ENCODE measurements around the gene HES4.

DNA sequence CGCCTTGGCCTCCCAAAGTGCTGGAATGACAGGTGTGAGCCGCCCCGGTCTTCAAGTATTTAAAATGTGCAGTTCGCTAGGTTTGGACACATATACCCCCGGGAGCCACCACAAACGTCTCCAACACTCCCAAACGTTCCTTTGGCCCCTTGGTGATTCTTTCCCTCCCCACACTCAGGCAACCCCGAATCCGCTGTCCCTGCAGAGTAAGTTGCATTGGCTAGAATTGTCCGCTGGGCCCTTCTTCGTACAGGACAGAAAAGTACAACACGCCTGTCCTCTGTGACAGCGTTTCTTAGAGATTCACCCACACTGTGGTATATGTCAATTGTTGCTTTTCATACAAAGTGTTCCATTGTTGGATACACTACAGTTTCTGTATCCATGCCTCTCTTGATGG lies 14.8 kb downstream of the HES4 start:
- TF ChIP-seq, protein P1, sequence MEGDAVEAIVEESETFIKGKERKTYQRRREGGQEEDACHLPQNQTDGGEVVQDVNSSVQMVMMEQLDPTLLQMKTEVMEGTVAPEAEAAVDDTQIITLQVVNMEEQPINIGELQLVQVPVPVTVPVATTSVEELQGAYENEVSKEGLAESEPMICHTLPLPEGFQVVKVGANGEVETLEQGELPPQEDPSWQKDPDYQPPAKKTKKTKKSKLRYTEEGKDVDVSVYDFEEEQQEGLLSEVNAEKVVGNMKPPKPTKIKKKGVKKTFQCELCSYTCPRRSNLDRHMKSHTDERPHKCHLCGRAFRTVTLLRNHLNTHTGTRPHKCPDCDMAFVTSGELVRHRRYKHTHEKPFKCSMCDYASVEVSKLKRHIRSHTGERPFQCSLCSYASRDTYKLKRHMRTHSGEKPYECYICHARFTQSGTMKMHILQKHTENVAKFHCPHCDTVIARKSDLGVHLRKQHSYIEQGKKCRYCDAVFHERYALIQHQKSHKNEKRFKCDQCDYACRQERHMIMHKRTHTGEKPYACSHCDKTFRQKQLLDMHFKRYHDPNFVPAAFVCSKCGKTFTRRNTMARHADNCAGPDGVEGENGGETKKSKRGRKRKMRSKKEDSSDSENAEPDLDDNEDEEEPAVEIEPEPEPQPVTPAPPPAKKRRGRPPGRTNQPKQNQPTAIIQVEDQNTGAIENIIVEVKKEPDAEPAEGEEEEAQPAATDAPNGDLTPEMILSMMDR (IDR thresholded peaks at IDR 0.05), result no peak
- TF ChIP-seq POLR2A (IDR thresholded peaks at IDR 0.05), result no peak
